ENCODE results near the gene SSU72. TPM values are rescaled to one million over a fixed set of nuclear protein-coding genes. Genes with fewer than 3 reads are reported as not detected.

SSU72 gene
- total and polyA plus RNA-seq, 2 donors from 2014 or later, result 102 to 143 TPM

GRCh38 chr1:1612104-1612400 is 37.4 kb upstream of the SSU72 start:
- no peak for TF ChIP-seq CTCF (IDR thresholded peaks at IDR 0.05; ENCODE audit: borderline replicate concordance, extremely low read depth, insufficient read depth)
- Histone ChIP-seq H3K9me3 (ENCODE audit: control insufficient read depth in 2 of 3, insufficient read depth in 1 of 3, low read length in 3 of 3) (no peaks in the 10 kb centered on the region), H3K27ac (ENCODE audit: low read depth in 2 of 2, low read length in 2 of 2) (no peak overlapping the region), H3K4me1 (ENCODE audit: control insufficient read depth in 2 of 3, insufficient read depth in 2 of 3, low read depth in 1 of 3, low read length in 3 of 3) (peaks cover 0 to 20% (median 10%) of the 10 kb centered on the region in 3 donors), H3K4me3 (ENCODE audit: low read length in 3 of 3) (no peak overlapping the region), H3K9ac (ENCODE audit: low read length in 3 of 3) (no peak overlapping the region), H3K36me3 (ENCODE audit: control insufficient read depth in 2 of 3, insufficient read depth in 3 of 3, low read length in 3 of 3) (no peaks in the 10 kb centered on the region), H3K27me3 (ENCODE audit: control insufficient read depth, insufficient read depth, low read length) (no peaks in the 10 kb centered on the region)
- DNase-seq (no peak), FAIRE-seq (no peak)
- intact Hi-C loops (cut with DNase I), result no loop called here

GRCh38 chr1:1610796-1611195 is 36.1 kb upstream of the SSU72 start:
- FAIRE-seq (no peak), DNase-seq (peak in 1 of 5 donors; percentile 43)
- intact Hi-C loops (cut with DNase I), result no loop called here
- Histone ChIP-seq H3K27ac (ENCODE audit: low read depth in 2 of 2, low read length in 2 of 2) (no peak overlapping the region), H3K9me3 (ENCODE audit: control insufficient read depth in 2 of 3, insufficient read depth in 1 of 3, low read length in 3 of 3) (no peaks in the 10 kb centered on the region), H3K4me3 (ENCODE audit: low read length in 3 of 3) (no peak overlapping the region), H3K4me1 (ENCODE audit: control insufficient read depth in 2 of 3, insufficient read depth in 2 of 3, low read depth in 1 of 3, low read length in 3 of 3) (peaks cover 0 to 13% (median 10%) of the 10 kb centered on the region in 3 donors), H3K27me3 (ENCODE audit: control insufficient read depth, insufficient read depth, low read length) (no peaks in the 10 kb centered on the region), H3K36me3 (ENCODE audit: control insufficient read depth in 2 of 3, insufficient read depth in 3 of 3, low read length in 3 of 3) (no peaks in the 10 kb centered on the region), H3K9ac (ENCODE audit: low read length in 3 of 3) (no peak overlapping the region)
- no peak for TF ChIP-seq CTCF (IDR thresholded peaks at IDR 0.05; ENCODE audit: borderline replicate concordance, extremely low read depth, insufficient read depth)

- intact Hi-C loops (cut with DNase I), result no loop called here
- no peaks in the 10 kb centered on the region for H3K36me3 ChIP-seq (ENCODE audit: control insufficient read depth in 2 of 3, insufficient read depth in 3 of 3, low read length in 3 of 3)
- H3K27me3 ChIP-seq (ENCODE audit: control insufficient read depth, insufficient read depth, low read length), result no peaks in the 10 kb centered on the region
- H3K4me1 ChIP-seq (ENCODE audit: control insufficient read depth in 2 of 3, insufficient read depth in 2 of 3, low read depth in 1 of 3, low read length in 3 of 3), result peaks cover 0 to 13% (median 10%) of the 10 kb centered on the region in 3 donors
- FAIRE-seq (no peak), DNase-seq (no peak)
- H3K27ac ChIP-seq (ENCODE audit: low read depth in 2 of 2, low read length in 2 of 2), result no peak overlapping the region
- H3K9me3 ChIP-seq (ENCODE audit: control insufficient read depth in 2 of 3, insufficient read depth in 1 of 3, low read length in 3 of 3), result no peaks in the 10 kb centered on the region
- TF ChIP-seq CTCF (IDR thresholded peaks at IDR 0.05; ENCODE audit: borderline replicate concordance, extremely low read depth, insufficient read depth), result no peak
- no peak overlapping the region for H3K4me3 ChIP-seq (ENCODE audit: low read length in 3 of 3)
- no peak overlapping the region for H3K9ac ChIP-seq (ENCODE audit: low read length in 3 of 3)
These were observed 35.3 kb upstream of the SSU72 start for GRCh38 chr1:1609822-1610485.

GRCh38 chr1:1606232-1606631 is 31.6 kb upstream of the SSU72 start:
- FAIRE-seq, result no peak
- H3K4me3 ChIP-seq (ENCODE audit: low read length in 3 of 3), result no peak overlapping the region
- H3K36me3 ChIP-seq (ENCODE audit: control insufficient read depth in 2 of 3, insufficient read depth in 3 of 3, low read length in 3 of 3), result no peaks in the 10 kb centered on the region
- H3K9ac ChIP-seq (ENCODE audit: low read length in 3 of 3), result no peak overlapping the region
- DNase-seq, result peak in 1 of 5 donors; percentile 47
- no peak overlapping the region for H3K27ac ChIP-seq (ENCODE audit: low read depth in 2 of 2, low read length in 2 of 2)
- no peaks in the 10 kb centered on the region for H3K27me3 ChIP-seq (ENCODE audit: control insufficient read depth, insufficient read depth, low read length)
- intact Hi-C loops (cut with DNase I), result no loop called here
- no peaks in the 10 kb centered on the region for H3K4me1 ChIP-seq (ENCODE audit: control insufficient read depth in 2 of 3, insufficient read depth in 2 of 3, low read depth in 1 of 3, low read length in 3 of 3)
- H3K9me3 ChIP-seq (ENCODE audit: control insufficient read depth in 2 of 3, insufficient read depth in 1 of 3, low read length in 3 of 3), result no peaks in the 10 kb centered on the region
- TF ChIP-seq CTCF (IDR thresholded peaks at IDR 0.05; ENCODE audit: borderline replicate concordance, extremely low read depth, insufficient read depth), result no peak
